Measurements from ENCODE around the gene MED10.

DNA sequence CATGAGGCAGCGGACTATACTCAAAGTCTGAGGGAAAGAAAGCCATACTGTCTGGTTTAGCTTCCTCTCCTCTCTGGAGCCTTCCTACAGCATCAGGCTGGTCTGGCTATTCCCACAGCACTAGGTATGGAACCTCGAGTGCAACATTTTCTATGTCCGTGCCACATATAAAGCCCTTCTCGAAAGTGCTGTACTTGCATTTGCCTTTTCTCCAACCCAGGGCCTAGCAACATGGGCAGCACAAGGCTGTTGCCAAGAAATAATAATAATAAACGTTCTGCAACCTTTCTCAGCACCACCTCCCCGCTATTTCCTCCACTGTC lies 804 bp downstream of the MED10 start:
- TF ChIP-seq, protein P1, sequence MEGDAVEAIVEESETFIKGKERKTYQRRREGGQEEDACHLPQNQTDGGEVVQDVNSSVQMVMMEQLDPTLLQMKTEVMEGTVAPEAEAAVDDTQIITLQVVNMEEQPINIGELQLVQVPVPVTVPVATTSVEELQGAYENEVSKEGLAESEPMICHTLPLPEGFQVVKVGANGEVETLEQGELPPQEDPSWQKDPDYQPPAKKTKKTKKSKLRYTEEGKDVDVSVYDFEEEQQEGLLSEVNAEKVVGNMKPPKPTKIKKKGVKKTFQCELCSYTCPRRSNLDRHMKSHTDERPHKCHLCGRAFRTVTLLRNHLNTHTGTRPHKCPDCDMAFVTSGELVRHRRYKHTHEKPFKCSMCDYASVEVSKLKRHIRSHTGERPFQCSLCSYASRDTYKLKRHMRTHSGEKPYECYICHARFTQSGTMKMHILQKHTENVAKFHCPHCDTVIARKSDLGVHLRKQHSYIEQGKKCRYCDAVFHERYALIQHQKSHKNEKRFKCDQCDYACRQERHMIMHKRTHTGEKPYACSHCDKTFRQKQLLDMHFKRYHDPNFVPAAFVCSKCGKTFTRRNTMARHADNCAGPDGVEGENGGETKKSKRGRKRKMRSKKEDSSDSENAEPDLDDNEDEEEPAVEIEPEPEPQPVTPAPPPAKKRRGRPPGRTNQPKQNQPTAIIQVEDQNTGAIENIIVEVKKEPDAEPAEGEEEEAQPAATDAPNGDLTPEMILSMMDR (IDR thresholded peaks at IDR 0.05): no peak
- no peak for TF ChIP-seq POLR2A (IDR thresholded peaks at IDR 0.05)
